Stimulated activated CD4-positive, alpha-beta T cell treated with anti-CD3 and anti-CD28 coated beads, Interleukin-15, amount 100 ng/mL, for 48 hours (primary cell): Measurements from ENCODE around the gene FLT1.
A peak's percentile ranks its signal among the peaks of the same experiment; 100 is the strongest.

Source experiments
- DNase-seq, 2 donors: peaks; one replicate each; pipeline ENCODE4 v3.0.0-alpha.2; 2020; ENCODE audit warnings: low read depth in 2 of 2

FLT1 gene

GRCh38 chr13:28528848-28529247 is 33.9 kb upstream of the FLT1 start:
- no peak for DNase-seq

GRCh38 chr13:28528388-28528787 is 33.5 kb upstream of the FLT1 start:
- no peak for DNase-seq

GRCh38 chr13:28527629-28528028 is 32.7 kb upstream of the FLT1 start:
- no peak for DNase-seq

GRCh38 chr13:28526876-28527275 is 31.9 kb upstream of the FLT1 start:
- DNase-seq: no peak

- DNase-seq: no peak
These were observed 27.9 kb upstream of the FLT1 start for GRCh38 chr13:28522871-28523270.

GRCh38 chr13:28513745-28514144 is 18.8 kb upstream of the FLT1 start:
- DNase-seq: no peak

GRCh38 chr13:28510542-28510941 is 15.6 kb upstream of the FLT1 start:
- no peak for DNase-seq

- DNase-seq: no peak
These were observed 15.1 kb upstream of the FLT1 start for GRCh38 chr13:28510066-28510465.

GRCh38 chr13:28505543-28506135 is 10.7 kb upstream of the FLT1 start:
- no peak for DNase-seq

GRCh38 chr13:28503182-28503967 is 8.4 kb upstream of the FLT1 start:
- no peak for DNase-seq

GRCh38 chr13:28501547-28501946 is 6.6 kb upstream of the FLT1 start:
- no peak for DNase-seq

- DNase-seq: no peak
These were observed 4.7 kb upstream of the FLT1 start for GRCh38 chr13:28499609-28500008.

GRCh38 chr13:28498481-28499115 is 3.7 kb upstream of the FLT1 start:
- no peak for DNase-seq

- DNase-seq: no peak
These were observed 2.4 kb upstream of the FLT1 start for GRCh38 chr13:28497143-28497876.

GRCh38 chr13:28496188-28496564 is 1.2 kb upstream of the FLT1 start:
- DNase-seq: no peak

GRCh38 chr13:28495538-28496187 is 735 bp upstream of the FLT1 start:
- DNase-seq: no peak

GRCh38 chr13:28494504-28494777 is 487 bp downstream of the FLT1 start:
- no peak for DNase-seq

GRCh38 chr13:28493740-28494503 is 1.0 kb downstream of the FLT1 start:
- DNase-seq: no peak

GRCh38 chr13:28492569-28493367 is 2.2 kb downstream of the FLT1 start:
- peak; percentile 46 to 55 for DNase-seq

- DNase-seq: no peak
These were observed 4.9 kb downstream of the FLT1 start for GRCh38 chr13:28490061-28490460.

GRCh38 chr13:28489524-28489931 is 5.4 kb downstream of the FLT1 start:
- DNase-seq: no peak
